ENCODE measurements around the gene MEX3A.

Gene MEX3A

DNA sequence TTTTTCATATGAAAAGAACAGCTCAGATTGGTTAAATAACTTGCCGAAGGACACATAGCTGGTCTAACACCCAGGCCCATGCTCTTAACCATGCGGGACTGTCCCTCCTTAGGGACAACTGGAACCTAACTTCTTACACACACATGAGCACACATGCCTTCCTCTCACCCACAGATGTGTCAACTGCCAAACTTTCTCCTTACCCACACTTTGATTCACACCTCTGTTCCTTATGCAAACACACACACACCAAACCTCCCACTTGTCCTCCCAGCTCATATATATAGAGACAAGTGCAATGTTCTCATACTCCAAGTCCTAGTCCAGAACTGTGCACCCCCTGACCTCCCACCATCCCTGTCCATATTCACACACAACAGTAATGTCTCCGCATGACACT is 17.1 kb downstream of the MEX3A start:
- no peak for DNase-seq (ENCODE audit: low read depth in 1 of 2, low spot score in 1 of 2)
- in situ Hi-C loops (cut with HindIII; ENCODE audit: low pct_unique_long_range_greater_than_20kb, low sequenced_read_pairs): no loop called here
- TF ChIP-seq JUND (IDR thresholded peaks at IDR 0.05; ENCODE audit: low read depth): no peak

DNA sequence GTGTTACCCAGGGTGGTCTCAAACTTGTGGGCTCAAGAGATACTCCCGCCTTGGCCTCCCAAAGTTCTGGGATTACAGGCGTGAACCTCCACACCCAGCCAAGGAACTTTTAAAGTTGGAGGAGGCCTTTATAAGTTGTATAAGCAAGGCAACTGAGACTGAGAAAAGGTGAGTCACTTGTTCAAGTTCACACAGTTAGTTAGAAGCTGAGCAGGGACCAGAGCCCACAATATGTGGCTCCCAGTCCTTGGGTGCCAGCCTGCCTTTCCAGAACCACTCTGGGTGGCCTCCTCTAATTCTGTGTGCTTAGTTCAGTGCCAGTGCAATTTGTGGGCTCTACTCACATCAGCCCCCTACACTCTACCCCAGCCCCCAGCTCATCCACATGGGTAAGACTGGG is 17.6 kb downstream of the MEX3A start:
- DNase-seq (ENCODE audit: low read depth in 1 of 2, low spot score in 1 of 2): no peak
- TF ChIP-seq JUND (IDR thresholded peaks at IDR 0.05; ENCODE audit: low read depth): no peak
- in situ Hi-C loops (cut with HindIII; ENCODE audit: low pct_unique_long_range_greater_than_20kb, low sequenced_read_pairs): no loop called here

DNA sequence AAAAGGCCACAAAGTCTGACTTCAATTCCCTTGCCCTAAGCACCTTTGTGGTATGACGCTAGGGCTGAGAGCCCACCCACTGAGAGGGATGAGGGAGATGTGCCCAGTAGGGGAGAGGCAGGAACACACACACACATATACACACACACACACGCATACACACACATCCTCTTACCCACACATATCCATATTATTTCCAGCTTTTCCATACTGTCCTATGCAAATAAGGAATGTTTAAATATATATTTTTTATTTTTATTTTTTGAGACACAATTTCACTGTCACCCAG is 18.3 kb downstream of the MEX3A start:
- TF ChIP-seq JUND (IDR thresholded peaks at IDR 0.05; ENCODE audit: low read depth): no peak

DNA sequence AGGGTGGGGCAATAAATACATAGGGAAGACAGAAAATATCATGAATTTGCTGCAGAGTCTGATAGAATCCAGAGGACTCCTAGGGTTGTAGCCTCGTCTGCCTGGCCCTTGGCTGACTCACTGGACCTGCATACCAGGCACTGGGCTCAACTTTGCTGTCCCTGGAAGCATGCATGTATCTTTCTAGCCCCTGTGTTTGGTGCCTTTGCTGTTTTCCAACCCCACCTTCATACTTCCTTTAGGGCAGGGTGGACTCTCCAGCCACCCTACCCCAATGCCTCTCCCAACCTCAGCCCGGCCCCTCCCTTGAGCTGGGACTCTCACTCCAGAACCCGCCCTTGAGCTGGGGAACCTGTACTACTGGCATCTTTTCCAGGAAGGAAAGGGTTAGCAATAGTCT is 20.1 kb downstream of the MEX3A start:
- DNase-seq (ENCODE audit: low read depth in 1 of 2, low spot score in 1 of 2): no peak
- in situ Hi-C loops (cut with HindIII; ENCODE audit: low pct_unique_long_range_greater_than_20kb, low sequenced_read_pairs): no loop called here
- TF ChIP-seq JUND (IDR thresholded peaks at IDR 0.05; ENCODE audit: low read depth): no peak

More for the DNA sequence above, 18.3 kb downstream of the MEX3A start:
- in situ Hi-C loops (cut with HindIII; ENCODE audit: low pct_unique_long_range_greater_than_20kb, low sequenced_read_pairs): no loop called here
- no peak for DNase-seq (ENCODE audit: low read depth in 1 of 2, low spot score in 1 of 2)

DNA sequence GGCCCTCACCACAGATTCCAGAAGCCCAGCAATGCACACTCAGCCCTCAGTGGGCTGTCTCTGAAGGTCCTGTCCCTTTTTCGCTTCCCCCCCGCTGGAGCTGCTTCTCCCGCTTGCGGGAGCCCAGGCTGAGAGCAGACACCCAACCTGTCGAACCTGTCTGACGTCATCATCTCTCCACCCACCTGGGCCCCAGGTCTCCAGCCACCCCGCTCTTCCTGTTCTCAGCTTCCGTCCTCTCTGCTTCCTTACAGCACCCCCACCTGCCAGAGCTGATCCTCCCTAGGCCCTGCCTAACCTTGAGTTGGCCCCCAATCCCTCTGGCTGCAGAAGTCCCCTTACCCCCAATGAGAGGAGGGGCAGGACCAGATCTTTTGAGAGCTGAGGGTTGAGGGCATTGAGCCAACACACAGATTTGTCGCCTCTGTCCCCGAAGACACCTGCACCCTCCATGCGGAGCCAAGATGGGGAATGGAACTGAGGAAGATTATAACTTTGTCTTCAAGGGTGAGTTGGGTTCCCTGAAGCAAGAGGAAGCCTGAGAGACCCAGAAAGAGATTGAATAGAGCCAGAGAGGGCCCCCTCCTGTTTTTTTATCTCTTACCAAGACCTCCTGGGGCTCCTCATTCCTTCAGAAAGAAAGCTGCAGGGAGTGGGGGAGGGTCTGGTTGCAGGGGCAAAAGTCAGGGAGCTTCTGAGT is 21.2 kb downstream of the MEX3A start, which contains the start of gene RAB25:
RAB25 (plus strand) TSS at position 224 of the 700 bp plus-strand sequence; CDS start at position 465, 241 bp downstream.
- in situ Hi-C loops (cut with HindIII; ENCODE audit: low pct_unique_long_range_greater_than_20kb, low sequenced_read_pairs): no loop called here
- peak; percentile 75 for TF ChIP-seq JUND (IDR thresholded peaks at IDR 0.05; ENCODE audit: low read depth)
- peak; percentile 97 to 98 for DNase-seq (ENCODE audit: low read depth in 1 of 2, low spot score in 1 of 2)

DNA sequence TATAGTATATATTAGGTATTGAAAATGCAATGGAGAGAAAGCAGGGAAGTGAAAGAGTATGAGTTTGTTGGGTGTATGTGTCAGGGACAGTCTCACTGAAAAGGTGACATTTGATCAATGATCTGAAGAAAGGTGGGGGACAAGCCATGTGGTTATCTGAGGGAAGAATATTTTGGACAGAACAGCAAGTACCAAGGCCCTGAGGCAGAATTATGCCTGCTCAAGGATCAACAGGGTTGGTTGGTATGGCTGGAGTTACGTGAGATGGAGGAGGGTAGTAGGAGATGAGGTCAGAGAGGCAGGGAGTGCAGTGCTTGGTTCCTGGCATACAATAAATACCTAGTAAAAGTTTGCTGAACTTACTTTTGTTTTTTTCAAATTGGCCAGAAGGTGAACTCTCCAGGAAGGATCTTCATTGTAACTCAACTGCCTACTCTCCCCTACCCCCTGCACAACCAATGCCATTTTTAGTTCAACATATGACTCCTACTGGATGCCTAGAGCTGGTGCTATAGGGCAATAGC is 25.9 kb downstream of the MEX3A start:
- no peak for DNase-seq (ENCODE audit: low read depth in 1 of 2, low spot score in 1 of 2)
- in situ Hi-C loops (cut with HindIII; ENCODE audit: low pct_unique_long_range_greater_than_20kb, low sequenced_read_pairs): no loop called here
- no peak for TF ChIP-seq JUND (IDR thresholded peaks at IDR 0.05; ENCODE audit: low read depth)

DNA sequence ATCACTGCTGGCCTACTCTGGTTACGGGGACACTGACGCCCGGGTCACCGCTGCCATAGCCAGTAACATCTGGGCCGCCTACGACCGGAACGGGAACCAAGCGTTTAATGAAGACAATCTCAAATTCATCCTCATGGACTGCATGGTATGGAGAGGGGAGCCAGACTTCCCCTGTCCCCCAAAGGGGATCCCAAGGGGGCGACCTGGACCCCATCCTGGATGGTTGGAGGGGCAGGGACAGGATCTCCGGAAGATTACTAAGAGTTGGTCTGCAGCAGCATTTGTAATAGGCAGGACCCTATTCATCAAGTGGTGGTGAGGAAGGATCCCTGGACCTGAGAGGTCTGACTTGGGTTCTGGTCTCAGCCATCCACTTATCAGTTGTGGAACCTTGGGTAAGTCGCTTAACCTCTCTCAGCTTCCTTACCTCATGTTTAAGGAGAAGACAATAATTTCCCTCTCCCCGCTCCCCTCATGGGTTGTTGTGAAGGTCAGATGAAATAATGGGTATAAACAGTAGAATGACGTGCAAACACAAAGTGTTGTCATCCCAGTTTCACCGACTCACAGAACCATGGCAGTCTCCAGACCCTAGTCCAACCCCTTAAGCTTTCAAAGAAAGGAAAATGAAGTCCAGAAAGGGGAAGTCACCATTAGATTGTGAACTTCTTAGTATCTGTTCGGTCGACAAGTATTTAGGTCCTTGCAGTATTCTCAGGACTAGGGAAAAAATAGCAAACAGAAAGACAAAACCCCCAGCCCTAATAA is 26.8 kb downstream of the MEX3A start:
- in situ Hi-C loops (cut with HindIII; ENCODE audit: low pct_unique_long_range_greater_than_20kb, low sequenced_read_pairs): no loop called here
- DNase-seq (ENCODE audit: low read depth in 1 of 2, low spot score in 1 of 2): no peak
- TF ChIP-seq JUND (IDR thresholded peaks at IDR 0.05; ENCODE audit: low read depth): no peak

DNA sequence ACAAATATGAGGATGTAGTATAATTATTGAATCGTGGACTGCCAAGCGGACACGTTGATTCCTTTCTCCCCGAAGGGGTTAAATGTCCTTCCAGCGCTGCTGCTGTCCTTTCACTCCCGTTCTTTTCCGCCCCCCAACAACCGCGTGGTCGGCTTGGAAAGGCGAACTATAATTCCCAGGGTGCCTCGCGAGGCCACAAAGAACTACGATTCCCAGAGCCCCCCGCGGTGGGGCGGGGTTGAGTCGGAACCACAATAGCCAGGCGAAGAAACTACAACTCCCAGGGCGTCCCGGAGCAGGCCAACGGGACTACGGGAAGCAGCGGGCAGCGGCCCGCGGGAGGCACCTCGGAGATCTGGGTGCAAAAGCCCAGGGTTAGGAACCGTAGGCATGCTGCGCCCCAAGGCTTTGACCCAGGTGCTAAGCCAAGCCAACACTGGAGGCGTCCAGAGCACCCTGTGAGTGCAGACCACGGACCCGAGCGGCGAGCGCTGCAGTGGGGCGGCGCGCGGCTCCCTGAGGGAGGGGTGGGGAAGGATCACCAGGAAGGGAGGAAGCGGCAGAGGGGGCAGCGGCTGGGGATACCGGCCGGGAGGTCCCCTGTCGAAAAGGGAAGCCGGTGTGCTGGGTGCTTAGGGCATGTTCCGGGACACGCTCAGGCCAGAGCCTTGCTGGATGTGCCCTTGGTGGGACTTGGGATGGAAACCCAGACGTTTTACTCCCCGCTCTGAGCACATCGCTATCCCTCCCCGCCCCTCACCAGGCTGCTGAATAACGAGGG is 27.6 kb downstream of the MEX3A start, which contains the start of gene LAMTOR2:
LAMTOR2 (plus strand) TSS at position 283 of the 781 bp plus-strand sequence; CDS start at position 391, 108 bp downstream.
- peak; percentile 97 to 99 for DNase-seq (ENCODE audit: low read depth in 1 of 2, low spot score in 1 of 2)
- in situ Hi-C loops (cut with HindIII; ENCODE audit: low pct_unique_long_range_greater_than_20kb, low sequenced_read_pairs): no loop called here
- TF ChIP-seq JUND (IDR thresholded peaks at IDR 0.05; ENCODE audit: low read depth): no peak

DNA sequence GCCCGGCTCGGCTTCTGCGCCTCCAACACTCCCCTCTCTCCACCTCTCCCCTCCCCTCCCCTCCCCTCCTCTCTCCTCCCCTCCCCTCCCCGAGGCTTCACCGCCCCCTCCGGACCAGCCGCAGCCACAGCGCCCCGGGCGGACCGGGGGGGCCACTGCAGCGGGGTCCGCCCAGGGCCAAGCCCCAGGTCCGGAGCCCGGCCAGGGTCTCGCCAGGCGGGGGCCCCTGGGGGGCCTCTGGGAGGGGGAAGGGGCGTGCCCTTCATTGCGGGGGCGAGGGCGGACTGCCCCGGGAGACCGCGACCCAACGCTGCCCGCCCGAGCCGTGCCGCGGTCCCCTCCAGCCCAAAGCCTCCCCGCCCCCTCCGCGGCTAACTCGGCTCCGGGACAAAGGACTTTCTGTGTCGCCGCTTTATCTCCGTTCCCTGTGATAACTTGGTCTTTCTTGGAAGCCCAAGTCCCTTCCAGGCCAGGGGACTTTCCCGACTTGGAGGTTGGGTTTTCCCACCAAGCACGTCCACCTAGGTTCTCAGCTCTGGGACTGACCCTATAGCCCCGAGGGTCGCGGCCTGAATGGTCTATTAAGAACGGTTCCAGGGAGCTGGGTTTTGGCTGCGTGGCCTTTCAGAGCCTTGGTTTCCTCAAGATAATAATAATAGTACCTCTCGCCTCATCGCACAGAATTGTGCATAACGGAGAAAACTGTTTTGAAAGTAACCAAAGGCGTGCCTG is 28.3 kb downstream of the MEX3A start, which contains the start of gene UBQLN4:
UBQLN4 (minus strand) TSS at position 31 of the 732 bp plus-strand sequence. CDS start 97 bp downstream, outside the sequence.
- TF ChIP-seq JUND (IDR thresholded peaks at IDR 0.05; ENCODE audit: low read depth): no peak
- peak; percentile 82 to 93 for DNase-seq (ENCODE audit: low read depth in 1 of 2, low spot score in 1 of 2)
- in situ Hi-C loops (cut with HindIII; ENCODE audit: low pct_unique_long_range_greater_than_20kb, low sequenced_read_pairs): no loop called here

DNA sequence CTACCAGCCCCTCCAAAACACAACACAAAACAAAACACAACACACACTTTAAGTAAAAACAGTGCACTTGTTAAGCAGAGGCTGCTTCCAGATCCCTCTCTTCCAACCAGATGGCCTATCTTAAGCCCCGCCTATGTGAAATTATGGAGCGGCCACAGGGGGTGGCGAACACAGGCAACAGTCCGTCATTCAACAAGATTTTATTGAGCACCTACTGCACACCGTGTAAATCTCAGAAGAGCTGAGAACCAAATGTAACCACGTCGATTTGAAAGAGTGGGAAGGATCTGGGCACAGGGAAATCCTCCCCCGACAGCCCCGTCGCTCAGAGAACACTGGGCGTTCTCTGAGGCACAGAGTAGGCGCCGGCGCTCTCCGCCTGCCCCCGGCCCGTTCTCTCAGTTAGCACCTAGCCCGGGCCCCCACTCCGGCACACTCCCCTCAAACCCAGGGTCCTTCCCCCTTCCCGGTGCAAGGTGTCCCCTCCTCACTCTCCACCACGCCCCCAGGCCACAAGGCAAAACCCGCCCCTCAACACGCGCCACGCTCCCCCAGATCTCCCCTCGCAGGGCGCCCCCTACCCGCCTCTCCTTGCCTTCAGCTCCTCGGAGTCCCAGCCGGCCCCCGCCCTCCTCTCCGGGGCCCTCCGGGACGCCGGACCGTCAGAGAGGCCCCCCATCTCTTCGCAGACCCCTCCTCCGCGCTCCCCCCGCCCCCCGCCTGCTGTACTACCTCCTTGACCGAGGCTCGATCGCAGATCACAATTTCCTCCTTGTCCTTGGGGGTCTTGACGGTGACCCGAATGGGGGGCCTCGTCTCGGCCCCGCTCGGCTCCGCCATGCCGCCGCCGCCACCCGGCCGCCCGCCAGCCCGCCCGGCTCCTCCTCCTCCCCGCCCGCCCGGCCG is 29.1 kb downstream of the MEX3A start:
- peak; percentile 63 to 81 for DNase-seq (ENCODE audit: low read depth in 1 of 2, low spot score in 1 of 2)
- in situ Hi-C loops (cut with HindIII; ENCODE audit: low pct_unique_long_range_greater_than_20kb, low sequenced_read_pairs): no loop called here
- TF ChIP-seq JUND (IDR thresholded peaks at IDR 0.05; ENCODE audit: low read depth): no peak
